Spinal cord (tissue), 10 donors: ENCODE results near the gene ZHX3. TPM values are rescaled to one million over a fixed set of nuclear protein-coding genes. Genes with fewer than 3 reads are reported as not detected.

ENCODE experiments used
- DNase-seq, 6 donors: peaks; one replicate each; pipeline versions ENCODE4 v3.0.0 to v3.0.0-alpha.2; 2013 to 2015; ENCODE audit warnings: low spot score in 6 of 6, low read depth in 4 of 6
- H3K27ac ChIP-seq: one replicate; pipeline ENCODE4 v1.5.1; 2013; ENCODE audit warnings: low read depth, low read length, control low read depth
- H3K27me3 ChIP-seq: one replicate; pipeline ENCODE4 v1.6.1; 2013; ENCODE audit warnings: low read length; ENCODE audit not compliant: control insufficient read depth, insufficient read depth
- H3K36me3 ChIP-seq: one replicate; pipeline ENCODE4 v1.6.1; 2013; ENCODE audit warnings: low read length; ENCODE audit not compliant: control insufficient read depth, insufficient read depth
- H3K4me1 ChIP-seq: one replicate; pipeline ENCODE4 v1.6.1; 2013; ENCODE audit warnings: low read length; ENCODE audit not compliant: control insufficient read depth, insufficient read depth
- H3K4me3 ChIP-seq: one replicate; pipeline ENCODE4 v1.5.1; 2013; ENCODE audit warnings: low read depth, low read length, control low read depth
- H3K9me3 ChIP-seq: one replicate; pipeline ENCODE4 v1.6.1; 2013; ENCODE audit warnings: low read length; ENCODE audit not compliant: control insufficient read depth, insufficient read depth
- WGBS: methylation state at CpG from one replicate; pipeline ENCODE4 v1.1.5; 2013; ENCODE audit warnings: missing lambda C conversion rate; ENCODE audit not compliant: insufficient coverage; 5-methylcytosine and 5-hydroxymethylcytosine counted together
- polyA plus RNA-seq, 2 donors: library from polyadenylated mRNA; unstranded; fragments of 120-200 nt; gene quantifications; one replicate each; pipeline ENCODE4 v1.2.1, GENCODE V29; 2013; ENCODE audit not compliant: insufficient read length in 2 of 2
- total RNA-seq, 2 donors: library from RNA; depleted of rRNA in 1 of 2; stranded (reverse); fragments of 120-200 nt in 1 of 2; fragments of >200 nt in 1 of 2; gene quantifications; one replicate each; pipeline versions ENCODE4 v1.2.3 to v1.2.4, GENCODE V29; 2013 to 2014
- donor health status: healthy.

The ZHX3 gene
- total and polyA plus RNA-seq, 4 donors = 28.5 to 36.3 (median 31.0) TPM

- WGBS = 48% methylated on average over 2 of the region's 3 CpGs
- peaks cover 16% of the 10 kb centered on the region for H3K4me1 ChIP-seq
- no peaks in the 10 kb centered on the region for H3K27me3 ChIP-seq
- peak overlapping the region; percentile 85 for H3K27ac ChIP-seq
- no peaks in the 10 kb centered on the region for H3K9me3 ChIP-seq
- H3K36me3 ChIP-seq = no peaks in the 10 kb centered on the region
- no peak overlapping the region for H3K4me3 ChIP-seq
- no peak for DNase-seq
Measured at GRCh38 chr20:41234041-41234440, 83.5 kb downstream of the ZHX3 start.

GRCh38 chr20:41232973-41233926 lies 84.3 kb downstream of the ZHX3 start:
- Histone ChIP-seq H3K4me3 (no peak overlapping the region), H3K9me3 (no peaks in the 10 kb centered on the region), H3K27ac (peak overlapping the region; percentile 85), H3K4me1 (peaks cover 16% of the 10 kb centered on the region), H3K36me3 (no peaks in the 10 kb centered on the region), H3K27me3 (no peaks in the 10 kb centered on the region)
- 66% methylated on average over 3 of the region's 6 CpGs for WGBS
- DNase-seq = peak in 1 of 6 donors; percentile 35

- H3K4me1 ChIP-seq = peaks cover 16% of the 10 kb centered on the region
- no peak for DNase-seq
- WGBS = no CpG with 5 or more reads among the region's 1 CpG
Measured at GRCh38 chr20:41231136-41231535, 86.4 kb downstream of the ZHX3 start.

GRCh38 chr20:41230136-41230535 lies 87.4 kb downstream of the ZHX3 start:
- H3K4me3 ChIP-seq = no peak overlapping the region
- no peaks in the 10 kb centered on the region for H3K36me3 ChIP-seq
- WGBS = 94% methylated on average over 2 of the region's 3 CpGs
- H3K9me3 ChIP-seq = no peaks in the 10 kb centered on the region
- no peak overlapping the region for H3K27ac ChIP-seq
- peaks cover 16% of the 10 kb centered on the region for H3K4me1 ChIP-seq
- DNase-seq = no peak
- no peaks in the 10 kb centered on the region for H3K27me3 ChIP-seq

More at GRCh38 chr20:41231136-41231535, 86.4 kb downstream of the ZHX3 start:
- Histone ChIP-seq H3K27ac (no peak overlapping the region), H3K9me3 (no peaks in the 10 kb centered on the region), H3K27me3 (no peaks in the 10 kb centered on the region), H3K36me3 (no peaks in the 10 kb centered on the region), H3K4me3 (no peak overlapping the region)

GRCh38 chr20:41229259-41229658 lies 88.3 kb downstream of the ZHX3 start:
- no peak overlapping the region for H3K27ac ChIP-seq
- H3K9me3 ChIP-seq = no peaks in the 10 kb centered on the region
- H3K4me1 ChIP-seq = peaks cover 12% of the 10 kb centered on the region
- H3K4me3 ChIP-seq = no peak overlapping the region
- H3K27me3 ChIP-seq = no peaks in the 10 kb centered on the region
- no peaks in the 10 kb centered on the region for H3K36me3 ChIP-seq
- DNase-seq = no peak

GRCh38 chr20:41228858-41229257 lies 88.7 kb downstream of the ZHX3 start:
- H3K9me3 ChIP-seq = no peaks in the 10 kb centered on the region
- no peaks in the 10 kb centered on the region for H3K36me3 ChIP-seq
- H3K27ac ChIP-seq = no peak overlapping the region
- DNase-seq = no peak
- H3K4me1 ChIP-seq = peaks cover 9% of the 10 kb centered on the region
- no peaks in the 10 kb centered on the region for H3K27me3 ChIP-seq
- H3K4me3 ChIP-seq = no peak overlapping the region

GRCh38 chr20:41226426-41226825 lies 91.1 kb downstream of the ZHX3 start:
- Histone ChIP-seq H3K27me3 (no peaks in the 10 kb centered on the region), H3K4me1 (peaks cover 5% of the 10 kb centered on the region), H3K9me3 (no peaks in the 10 kb centered on the region), H3K36me3 (no peaks in the 10 kb centered on the region), H3K4me3 (no peak overlapping the region), H3K27ac (no peak overlapping the region)
- DNase-seq = no peak
- 100% methylated on average over 1 of the region's 1 CpG for WGBS

GRCh38 chr20:41225091-41225490 lies 92.4 kb downstream of the ZHX3 start:
- Histone ChIP-seq H3K9me3 (no peaks in the 10 kb centered on the region), H3K27ac (peak overlapping the region; percentile 87), H3K27me3 (no peaks in the 10 kb centered on the region), H3K4me1 (peaks cover 5% of the 10 kb centered on the region), H3K4me3 (no peak overlapping the region), H3K36me3 (no peaks in the 10 kb centered on the region)
- WGBS = 100% methylated on average over 1 of the region's 1 CpG
- no peak for DNase-seq

GRCh38 chr20:41224281-41224680 lies 93.2 kb downstream of the ZHX3 start:
- no peak for DNase-seq
- H3K4me1 ChIP-seq = peaks cover 5% of the 10 kb centered on the region
- no peak overlapping the region for H3K4me3 ChIP-seq
- WGBS = 93% methylated on average over 1 of the region's 1 CpG
- no peaks in the 10 kb centered on the region for H3K9me3 ChIP-seq
- peak overlapping the region; percentile 87 for H3K27ac ChIP-seq
- H3K27me3 ChIP-seq = no peaks in the 10 kb centered on the region
- no peaks in the 10 kb centered on the region for H3K36me3 ChIP-seq

- DNase-seq = peak in 1 of 6 donors; percentile 38
- H3K27me3 ChIP-seq = no peaks in the 10 kb centered on the region
- no peak overlapping the region for H3K4me3 ChIP-seq
- no peaks in the 10 kb centered on the region for H3K9me3 ChIP-seq
- peak overlapping the region; percentile 87 for H3K27ac ChIP-seq
- peaks cover 5% of the 10 kb centered on the region for H3K4me1 ChIP-seq
- no peaks in the 10 kb centered on the region for H3K36me3 ChIP-seq
Measured at GRCh38 chr20:41223112-41223511, 94.4 kb downstream of the ZHX3 start.
